NCI-H345 treated with DMSO at 0.1 percent for 48 hours (cell line): Measurements from ENCODE around the gene NPR2.

ENCODE experiments used
- DNase-seq: peaks from one replicate; lab custom pipeline; 2025; ENCODE audit not compliant: unreplicated experiment; lab: John Stamatoyannopoulos, UW

Gene NPR2

GRCh38 chr9:35852876-35853865 is 61.8 kb downstream of the NPR2 start:
- DNase-seq = no peak

- no peak for DNase-seq
Observed at GRCh38 chr9:35854091-35854762, 62.8 kb downstream of the NPR2 start.

- no peak for DNase-seq
Observed at GRCh38 chr9:35856206-35856605, 64.8 kb downstream of the NPR2 start.

- no peak for DNase-seq
Observed at GRCh38 chr9:35856882-35857281, 65.5 kb downstream of the NPR2 start.

GRCh38 chr9:35858458-35858857 is 67.1 kb downstream of the NPR2 start:
- DNase-seq = no peak
